GM19452 (cell line): ENCODE measurements around the gene CAMLG.

Experiments used
- ATAC-seq: cut with Tn5 transposase; IDR thresholded peaks from one replicate; pipeline ENCODE4 v1.9.1; 2021; ENCODE audit not compliant: unreplicated experiment

The CAMLG gene

GRCh38 chr5:134777366-134777765 is 39.0 kb downstream of the CAMLG start:
- ATAC-seq, result no peak

- no peak for ATAC-seq
Observed at GRCh38 chr5:134784241-134784920, 46.0 kb downstream of the CAMLG start.

DNA sequence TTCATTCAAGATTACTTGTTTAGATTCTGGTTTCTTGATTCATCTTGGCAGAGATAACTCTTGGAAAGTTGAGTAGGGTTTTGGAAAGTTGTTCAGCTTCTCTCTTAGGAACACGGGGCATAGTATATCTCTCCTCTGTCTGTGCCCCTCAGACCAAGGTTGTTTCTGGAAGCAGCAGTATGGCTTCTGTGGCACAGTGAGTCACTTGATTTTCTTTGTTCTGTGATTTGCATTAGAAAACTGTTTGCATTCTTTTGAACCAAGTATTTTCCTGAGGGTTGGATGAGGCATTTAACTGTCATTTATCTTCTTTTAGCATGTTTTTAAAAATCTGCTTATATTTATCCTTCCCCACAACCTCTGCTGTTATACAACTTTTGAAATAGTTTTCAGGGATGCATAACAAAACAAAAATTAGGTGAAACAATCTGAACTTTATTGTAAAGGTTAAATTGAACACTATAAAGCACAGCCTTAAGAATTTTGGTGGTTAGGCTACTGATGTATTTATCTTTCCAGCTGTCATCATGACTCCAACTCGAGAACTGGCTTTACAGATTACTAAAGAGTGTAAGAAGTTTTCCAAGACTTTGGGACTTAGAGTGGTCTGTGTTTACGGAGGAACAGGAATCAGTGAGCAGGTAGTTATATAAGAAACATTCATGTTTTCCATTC is 46.7 kb downstream of the CAMLG start:
- no peak for ATAC-seq

DNA sequence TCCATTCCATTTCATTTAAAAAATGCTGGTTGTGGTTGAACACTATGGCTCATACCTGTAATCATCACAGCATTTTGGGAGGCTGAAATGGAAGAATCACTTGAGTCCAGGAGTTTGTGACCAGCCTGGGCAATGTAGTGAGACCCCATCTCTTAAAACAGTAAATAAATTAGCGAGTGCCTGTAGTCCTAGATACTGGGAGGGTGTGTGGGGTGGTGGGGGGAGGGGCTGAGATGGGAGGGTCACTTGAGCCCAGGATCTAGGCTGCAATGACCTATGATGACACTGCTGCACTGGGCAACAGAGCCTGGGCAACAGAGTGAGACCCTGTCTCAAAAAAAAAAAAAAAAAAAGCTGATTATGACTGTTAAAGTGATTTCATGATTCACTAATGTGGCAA is 49.3 kb downstream of the CAMLG start:
- no peak for ATAC-seq

DNA sequence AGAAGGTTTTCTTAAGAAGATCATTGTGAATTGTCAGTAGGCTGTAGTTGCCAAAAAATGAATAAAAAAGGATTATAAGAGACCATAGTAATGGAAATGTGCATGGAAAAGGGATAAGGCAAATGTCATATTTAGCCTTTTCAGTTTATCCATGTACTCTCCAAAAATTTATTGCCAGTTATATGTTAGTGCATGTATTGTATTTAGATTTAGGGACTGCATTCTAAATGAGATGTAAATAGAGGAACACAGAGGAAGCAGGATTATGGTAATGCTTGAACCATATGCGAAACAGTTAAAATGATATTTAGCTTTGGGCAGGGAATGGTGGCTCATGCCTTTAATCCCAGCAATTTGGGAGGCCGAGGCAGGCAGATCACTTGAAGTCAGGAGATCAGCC is 53.2 kb downstream of the CAMLG start:
- ATAC-seq, result no peak

GRCh38 chr5:134792286-134792685 is 53.9 kb downstream of the CAMLG start:
- no peak for ATAC-seq

- ATAC-seq, result no peak
Observed at GRCh38 chr5:134793111-134793510, 54.8 kb downstream of the CAMLG start.

DNA sequence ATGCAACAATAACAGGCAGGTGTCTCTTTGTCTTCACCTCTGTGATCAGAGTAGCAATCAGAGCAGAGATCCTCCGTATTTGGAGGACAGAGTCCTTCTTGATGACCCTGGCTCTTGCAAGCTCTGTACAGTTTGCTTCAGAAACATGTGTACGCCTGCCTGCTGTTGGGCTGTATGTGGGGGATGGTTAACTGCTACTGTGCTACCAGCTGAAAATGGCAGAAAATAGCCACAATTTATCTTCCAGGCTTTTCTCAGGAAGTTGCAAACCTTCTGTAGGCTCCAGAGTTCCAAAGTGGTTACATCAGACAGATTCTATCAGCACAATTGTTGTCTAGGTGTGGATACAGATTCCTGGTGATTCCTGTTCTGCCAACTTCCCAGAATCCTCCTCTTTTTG is 55.7 kb downstream of the CAMLG start:
- ATAC-seq, result no peak

DNA sequence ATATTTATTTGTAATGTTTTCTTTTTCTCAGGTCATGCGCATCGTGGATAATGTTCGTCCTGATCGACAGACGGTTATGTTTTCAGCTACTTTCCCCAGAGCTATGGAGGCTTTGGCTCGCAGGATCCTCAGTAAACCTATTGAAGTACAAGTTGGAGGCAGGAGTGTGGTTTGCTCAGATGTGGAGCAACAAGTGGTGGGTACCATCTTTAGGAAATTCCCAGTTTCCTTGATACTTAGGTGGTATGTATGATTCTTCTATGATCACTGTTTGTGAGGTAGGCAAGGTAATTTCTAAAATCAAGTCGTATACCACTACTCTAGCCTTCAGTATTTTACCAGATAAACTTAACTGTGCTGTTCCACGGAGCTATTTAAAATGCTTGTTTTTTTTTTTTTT is 56.5 kb downstream of the CAMLG start:
- no peak for ATAC-seq

GRCh38 chr5:134798468-134798867 is 60.1 kb downstream of the CAMLG start:
- no peak for ATAC-seq
